GM21825 (cell line): ENCODE data around the gene KRTAP5-3.
"Not testable (repeated sequence)": the region's sequence is repeated elsewhere in the genome, so short reads cannot be mapped to it uniquely, and the experiment has no call there.

ENCODE experiments used
- ATAC-seq: cut with Tn5 transposase; IDR thresholded peaks from one replicate; pipeline ENCODE4 v1.9.1; 2021; ENCODE audit warnings: mild to moderate bottlenecking, moderate library complexity; ENCODE audit not compliant: unreplicated experiment

Gene KRTAP5-3

DNA sequence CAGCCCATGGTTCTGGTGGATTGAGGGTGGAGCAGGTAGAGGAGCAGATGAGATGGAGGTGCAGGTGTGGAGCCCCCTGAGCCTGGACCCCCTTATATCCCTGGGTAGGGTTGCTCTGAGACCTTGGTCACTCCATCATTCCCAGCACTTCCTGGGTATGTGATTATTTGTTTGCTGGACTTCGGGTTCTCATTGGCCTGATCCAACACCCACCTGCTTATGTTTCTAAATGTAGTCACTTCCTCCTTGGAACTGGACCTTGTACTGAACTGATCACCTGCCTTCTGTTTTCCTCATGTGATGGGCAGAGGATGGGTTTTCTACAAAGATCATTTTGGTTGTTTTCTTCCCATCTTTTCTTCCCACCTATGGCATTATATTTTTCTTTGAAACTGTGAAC, 13.8 kb upstream of the KRTAP5-3 start, which contains the start of gene KRTAP5-4:
Gene KRTAP5-4, minus strand, starts transcription at position 53 of the 400 bp plus-strand sequence. Its CDS starts 45 bp downstream, at position 8.
- ATAC-seq = no peak

DNA sequence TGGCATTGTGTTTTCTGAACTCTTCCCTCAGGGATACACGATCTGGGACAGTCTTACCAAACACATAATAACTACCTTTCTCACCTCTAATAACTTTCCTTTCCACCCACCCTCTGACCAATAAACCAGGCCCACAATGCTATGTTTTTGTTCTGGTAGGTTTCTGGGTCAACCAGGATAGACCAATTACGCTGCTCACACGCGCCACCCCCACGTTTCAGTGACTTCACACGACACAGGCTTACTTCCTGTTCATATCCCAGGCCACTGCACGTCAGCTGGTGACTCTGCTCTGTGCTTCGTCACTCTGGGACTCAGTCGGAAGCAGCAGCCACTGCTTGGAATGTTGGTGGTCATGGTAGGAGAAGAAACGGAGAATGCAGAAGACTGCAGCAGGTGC, 11.2 kb upstream of the KRTAP5-3 start:
- ATAC-seq = no peak

- no peak for ATAC-seq
These were observed 10.0 kb upstream of the KRTAP5-3 start for GRCh38 chr11:1618231-1618630.

- not testable (repeated sequence) for ATAC-seq
These were observed 362 bp downstream of the KRTAP5-3 start for GRCh38 chr11:1607901-1608300.

- ATAC-seq = not testable (repeated sequence)
These were observed 962 bp downstream of the KRTAP5-3 start for GRCh38 chr11:1607156-1607845.

DNA sequence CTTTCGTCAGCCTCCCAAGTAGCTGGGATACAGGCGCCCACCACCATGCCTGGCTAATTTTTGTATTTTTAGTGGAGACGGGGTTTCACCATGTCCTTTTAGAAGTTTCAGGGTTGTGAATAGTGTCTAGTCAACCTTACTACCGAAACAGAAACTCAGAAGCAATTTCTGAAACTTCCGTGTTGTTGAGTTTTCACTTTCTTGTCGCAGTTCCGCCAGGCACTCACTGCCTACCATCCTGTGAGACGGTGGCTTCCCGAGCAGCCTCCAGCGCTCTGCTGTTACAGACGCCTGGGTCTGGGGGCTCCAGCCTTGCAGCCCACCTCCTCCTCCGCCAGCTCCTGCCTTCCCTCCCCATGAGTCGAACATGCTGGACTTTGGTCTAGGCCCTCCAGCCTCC, 2.3 kb downstream of the KRTAP5-3 start:
- peak; percentile 90 for ATAC-seq

GRCh38 chr11:1604711-1605110, 3.6 kb downstream of the KRTAP5-3 start:
- ATAC-seq = no peak

GRCh38 chr11:1604181-1604580, 4.1 kb downstream of the KRTAP5-3 start:
- no peak for ATAC-seq

- no peak for ATAC-seq
These were observed 4.6 kb downstream of the KRTAP5-3 start for GRCh38 chr11:1603629-1604028.

- not testable (repeated sequence) for ATAC-seq
These were observed 6.6 kb downstream of the KRTAP5-3 start for GRCh38 chr11:1601663-1602062.

GRCh38 chr11:1600626-1601025, 7.6 kb downstream of the KRTAP5-3 start:
- ATAC-seq = no peak

DNA sequence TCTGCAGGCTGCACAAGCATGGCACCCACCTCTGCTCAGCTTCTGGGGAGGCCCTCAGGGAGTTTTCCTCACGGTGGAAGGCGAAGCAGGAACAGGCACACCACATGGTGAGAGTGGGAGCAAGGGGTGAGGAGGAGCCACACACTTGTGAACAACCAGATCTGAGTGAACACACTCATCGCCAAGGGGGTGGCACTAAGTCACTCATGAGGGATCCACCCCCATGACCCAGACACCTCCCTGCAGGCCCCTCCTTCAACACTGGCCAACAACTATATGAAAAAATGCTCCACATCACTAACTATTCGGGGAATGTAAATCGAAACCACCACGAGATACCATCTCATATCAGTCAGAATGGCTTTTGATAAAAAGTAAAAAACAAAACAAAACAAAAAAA, 9.4 kb downstream of the KRTAP5-3 start:
- ATAC-seq = no peak

- ATAC-seq = not testable (repeated sequence)
These were observed 9.9 kb downstream of the KRTAP5-3 start for GRCh38 chr11:1598406-1598805.

DNA sequence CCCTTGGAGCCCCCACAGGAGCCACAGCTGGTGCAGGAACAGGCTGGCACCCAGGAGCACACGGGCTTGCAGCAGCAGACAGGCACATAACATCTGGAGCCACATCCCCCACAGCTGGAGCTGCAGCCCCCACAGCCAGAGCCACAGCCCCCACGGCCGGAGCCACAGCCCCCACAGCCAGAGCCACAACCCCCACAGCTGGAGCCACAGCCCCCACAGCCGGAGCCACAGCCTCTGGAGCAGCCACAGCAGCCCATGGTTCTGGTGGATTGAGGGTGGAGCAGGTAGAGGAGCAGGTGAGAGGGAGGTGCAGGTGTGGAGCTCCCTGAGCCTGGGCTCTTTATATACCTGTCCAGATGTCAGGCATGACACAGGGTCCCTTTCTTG, 10.3 kb downstream of the KRTAP5-3 start, which contains the start of gene KRTAP5-2:
Gene KRTAP5-2, minus strand, starts transcription at position 301 of the 387 bp plus-strand sequence. Its CDS starts 44 bp downstream, at position 257.
- no peak for ATAC-seq

- no peak for ATAC-seq
These were observed 10.8 kb downstream of the KRTAP5-3 start for GRCh38 chr11:1597331-1597993.

DNA sequence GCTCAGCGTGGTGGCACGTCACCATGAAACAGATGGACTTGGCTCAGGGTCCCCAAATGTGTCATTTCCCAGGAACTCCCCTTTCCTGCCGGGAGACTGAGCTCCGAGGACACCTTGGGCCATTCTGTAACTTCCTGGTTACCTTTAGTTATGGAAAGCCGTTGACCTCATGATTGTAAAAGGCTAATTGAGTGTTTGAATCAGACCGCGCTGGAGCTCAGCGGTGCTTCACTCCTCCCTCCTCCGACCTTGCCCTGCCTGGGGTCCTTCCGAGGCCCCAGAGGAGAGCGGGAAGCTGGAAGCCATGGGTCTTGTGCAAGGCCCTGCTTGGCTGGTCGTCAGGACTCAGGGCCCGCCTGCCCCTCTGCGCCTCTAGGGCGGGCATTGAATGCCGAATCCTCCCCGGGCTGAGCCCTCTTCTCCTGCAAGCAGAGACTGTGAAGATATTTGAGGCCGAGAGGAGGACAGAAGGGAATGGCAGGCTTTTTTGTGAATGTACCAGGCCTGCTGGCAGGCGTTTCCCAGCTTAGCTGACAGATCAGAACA, 11.6 kb downstream of the KRTAP5-3 start:
- not testable (repeated sequence) for ATAC-seq

DNA sequence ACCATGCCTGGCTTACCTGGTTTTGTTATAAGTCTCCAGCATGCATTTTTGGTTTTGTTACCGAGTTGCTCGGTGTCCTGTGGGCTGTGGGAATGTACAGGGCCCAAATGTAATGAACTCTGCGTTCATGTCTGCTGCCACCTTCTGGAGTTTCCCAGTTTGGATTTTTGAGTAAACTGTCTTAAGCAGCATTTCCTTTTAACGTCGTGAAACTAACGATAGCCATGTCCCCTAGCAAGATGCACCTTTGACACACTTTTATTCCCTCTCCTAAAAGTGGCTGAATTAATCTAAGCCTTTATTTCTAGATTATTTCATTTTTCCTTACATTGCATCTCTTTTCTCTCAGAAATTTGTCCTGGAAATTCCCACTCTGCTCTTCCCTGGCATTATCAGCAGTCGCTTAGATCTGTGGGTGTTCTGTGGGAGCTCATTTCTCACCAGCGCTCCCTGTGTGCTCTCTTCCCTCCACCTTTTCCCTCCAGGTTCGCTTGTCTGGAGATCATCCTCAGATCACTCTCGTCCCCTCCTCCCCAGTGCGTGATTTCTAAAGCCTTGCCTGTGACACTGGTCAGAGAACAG, 12.2 kb downstream of the KRTAP5-3 start:
- ATAC-seq = not testable (repeated sequence)

DNA sequence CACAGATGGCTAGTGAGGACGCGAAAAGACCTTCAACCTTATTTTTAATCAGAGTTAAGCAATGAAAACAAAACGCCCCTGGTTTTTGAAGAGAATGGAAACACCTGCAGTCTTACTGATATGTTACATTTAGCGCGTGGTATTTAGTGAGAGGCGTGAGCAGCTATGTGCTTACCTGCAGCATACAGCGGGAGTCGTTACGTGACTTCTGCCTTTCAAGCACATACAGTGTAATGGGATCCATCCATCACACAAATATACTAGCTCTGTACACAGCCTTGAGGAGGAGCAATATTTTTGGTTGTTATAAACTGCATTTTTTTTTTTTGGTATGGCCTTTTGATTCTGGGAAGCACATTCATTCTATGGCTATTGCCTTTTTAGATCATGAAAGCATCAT, 15.6 kb downstream of the KRTAP5-3 start:
- no peak for ATAC-seq

- ATAC-seq = no peak
These were observed 18.3 kb downstream of the KRTAP5-3 start for GRCh38 chr11:1589996-1590395.

DNA sequence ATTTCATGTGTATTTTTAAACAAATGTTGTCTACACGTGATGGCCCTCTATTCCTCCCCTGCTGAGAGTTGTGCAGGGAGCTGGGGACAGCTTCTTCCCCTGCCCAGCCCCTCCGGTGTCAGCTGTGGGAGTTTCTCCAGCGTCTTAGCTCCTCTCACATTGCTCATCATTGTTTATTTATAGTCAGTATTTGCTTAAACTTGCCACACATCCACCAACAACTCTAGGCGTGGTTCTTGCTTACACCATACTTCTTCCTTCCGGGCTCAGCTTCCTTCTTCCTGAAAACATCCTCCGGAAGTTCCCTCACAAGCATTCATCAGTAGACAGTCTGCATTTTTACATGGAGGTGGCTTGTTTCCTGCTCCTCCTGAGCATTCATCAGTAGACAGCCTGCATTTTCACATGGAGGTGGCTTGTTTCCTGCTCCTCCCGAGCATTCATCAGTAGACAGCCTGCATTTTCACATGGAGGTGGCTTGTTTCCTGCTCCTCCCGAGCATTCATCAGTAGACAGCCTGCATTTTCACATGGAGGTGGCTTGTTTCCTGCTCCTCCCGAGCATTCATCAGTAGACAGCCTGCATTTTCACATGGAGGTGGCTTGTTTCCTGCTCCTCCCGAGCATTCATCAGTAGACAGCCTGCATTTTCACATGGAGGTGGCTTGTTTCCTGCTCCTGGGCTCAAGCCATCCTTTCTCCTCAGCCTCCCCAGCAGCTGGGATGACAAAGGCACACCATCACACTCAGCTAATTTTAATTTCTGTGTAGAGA, 18.9 kb downstream of the KRTAP5-3 start:
- ATAC-seq = not testable (repeated sequence)

- no peak for ATAC-seq
These were observed 21.6 kb downstream of the KRTAP5-3 start for GRCh38 chr11:1586699-1587098.
